Measurements from ENCODE around the gene RBM47.

- no peak for TF ChIP-seq CTCF (conservative IDR thresholded peaks at IDR 0.05; ENCODE audit: low read depth in 2 of 2)
- no peak for TF ChIP-seq EZH2 (IDR thresholded peaks at IDR 0.05; ENCODE audit: low read depth, unreplicated experiment)
- TF ChIP-seq REST (IDR thresholded peaks at IDR 0.05; ENCODE audit: unreplicated experiment), result no peak
- no peak for TF ChIP-seq EZH2phosphoT487 (IDR thresholded peaks at IDR 0.05; ENCODE audit: unreplicated experiment)
- no peak for TF ChIP-seq STAT1 (IDR thresholded peaks at IDR 0.05; ENCODE audit: unreplicated experiment)
- TF ChIP-seq CREB1 (CRISPR knock-in tag; IDR thresholded peaks at IDR 0.05; ENCODE audit: low read depth), result no peak
- TF ChIP-seq JUNB (IDR thresholded peaks at IDR 0.05; ENCODE audit: unreplicated experiment), result no peak
- TF ChIP-seq POLR2AphosphoS5 (IDR thresholded peaks at IDR 0.05; ENCODE audit: low read depth), result no peak
- TF ChIP-seq ETS1 (IDR thresholded peaks at IDR 0.05), result no peak
- TF ChIP-seq ZNF114 (CRISPR knock-in tag; IDR thresholded peaks at IDR 0.05), result no peak
- no peak for TF ChIP-seq NANOG (IDR thresholded peaks at IDR 0.05; ENCODE audit: borderline replicate concordance)
- no peak for TF ChIP-seq ZNF462 (CRISPR knock-in tag; IDR thresholded peaks at IDR 0.05)
Measured at GRCh38 chr4:40531636-40532023, 98.0 kb downstream of the RBM47 start.

All from GM23338 (cell line).